H1 (cell line): Measurements from ENCODE around the gene METTL1. TPM values are rescaled to one million over a fixed set of nuclear protein-coding genes. Genes with fewer than 3 reads are reported as not detected.

Experiments used
- ASH2L ChIP-seq: fragments of 200-600, 300-600 bp; sonication (generic); IDR thresholded peaks from one replicate; pipeline ENCODE4 v1.7.1; 2017; ENCODE audit warnings: low read length
- BCL11A ChIP-seq, 2 experiments: IDR thresholded peaks; one replicate each; pipeline ENCODE4 v1.6.1; 2011; ENCODE audit warnings: low read depth in 2 of 2, low read length in 2 of 2, mild to moderate bottlenecking in 2 of 2
- CEBPB ChIP-seq: IDR thresholded peaks from 2 replicates; pipeline ENCODE4 v1.6.1; 2012; ENCODE audit warnings: low read depth, low read length
- MAX ChIP-seq: IDR thresholded peaks from 2 replicates; pipeline ENCODE4 v1.6.1; 2012; ENCODE audit warnings: inconsistent platforms
- RXRA ChIP-seq: IDR thresholded peaks from 2 replicates; pipeline ENCODE4 v1.6.1; 2011; ENCODE audit warnings: low read depth, mild to moderate bottlenecking, low read length, moderate library complexity; ENCODE audit not compliant: insufficient read depth
- SP1 ChIP-seq: IDR thresholded peaks from 2 replicates; pipeline ENCODE4 v1.6.1; 2011; ENCODE audit warnings: low read depth, low read length
- polyA plus RNA-seq, 7 experiments: library from polyadenylated mRNA; depleted of rRNA in 3 of 7; stranded (reverse) in 5 of 7; unstranded in 2 of 7; fragments of >200 nt in 5 of 7; fragments of 200-250 nt in 2 of 7; gene quantifications; 1 replicate in 5 of 7; 2 replicates in 1 of 7; 4 replicates in 1 of 7; pipeline versions ENCODE4 v1.2.1 to v1.2.3, GENCODE V29; 2011 to 2013; ENCODE audit warnings: missing spikeins in 2 of 7, mixed read lengths in 2 of 7
- total RNA-seq: library from RNA; stranded (reverse); fragmentation: NEBNext Ultra II Directional; extraction: Animal tissue kit (Norgen Biotek cat#: 25700); gene quantifications from 2 replicates; pipeline ENCODE4 v1.2.1, GENCODE V29; 2021
- TF ChIP-seq, protein P1 (sequence below): fragments of 300-600 bp; sonication (generic); IDR thresholded peaks from 2 replicates; pipeline ENCODE4 v1.7.1; 2012; ENCODE audit warnings: low read length, moderate library complexity, mild to moderate bottlenecking, inconsistent platforms; ENCODE audit not compliant: insufficient replicate concordance
- TF ChIP-seq, protein P2 (sequence below): IDR thresholded peaks from 2 replicates; pipeline ENCODE4 v1.6.1; 2012; ENCODE audit warnings: low read length, inconsistent platforms

The METTL1 gene
- total and polyA plus RNA-seq, 2 of the 8 experiments (the other 6 are each of a cell fraction or from before 2014, with no cell fraction given): 40.5 to 46.0 TPM

- TF ChIP-seq, protein P1, sequence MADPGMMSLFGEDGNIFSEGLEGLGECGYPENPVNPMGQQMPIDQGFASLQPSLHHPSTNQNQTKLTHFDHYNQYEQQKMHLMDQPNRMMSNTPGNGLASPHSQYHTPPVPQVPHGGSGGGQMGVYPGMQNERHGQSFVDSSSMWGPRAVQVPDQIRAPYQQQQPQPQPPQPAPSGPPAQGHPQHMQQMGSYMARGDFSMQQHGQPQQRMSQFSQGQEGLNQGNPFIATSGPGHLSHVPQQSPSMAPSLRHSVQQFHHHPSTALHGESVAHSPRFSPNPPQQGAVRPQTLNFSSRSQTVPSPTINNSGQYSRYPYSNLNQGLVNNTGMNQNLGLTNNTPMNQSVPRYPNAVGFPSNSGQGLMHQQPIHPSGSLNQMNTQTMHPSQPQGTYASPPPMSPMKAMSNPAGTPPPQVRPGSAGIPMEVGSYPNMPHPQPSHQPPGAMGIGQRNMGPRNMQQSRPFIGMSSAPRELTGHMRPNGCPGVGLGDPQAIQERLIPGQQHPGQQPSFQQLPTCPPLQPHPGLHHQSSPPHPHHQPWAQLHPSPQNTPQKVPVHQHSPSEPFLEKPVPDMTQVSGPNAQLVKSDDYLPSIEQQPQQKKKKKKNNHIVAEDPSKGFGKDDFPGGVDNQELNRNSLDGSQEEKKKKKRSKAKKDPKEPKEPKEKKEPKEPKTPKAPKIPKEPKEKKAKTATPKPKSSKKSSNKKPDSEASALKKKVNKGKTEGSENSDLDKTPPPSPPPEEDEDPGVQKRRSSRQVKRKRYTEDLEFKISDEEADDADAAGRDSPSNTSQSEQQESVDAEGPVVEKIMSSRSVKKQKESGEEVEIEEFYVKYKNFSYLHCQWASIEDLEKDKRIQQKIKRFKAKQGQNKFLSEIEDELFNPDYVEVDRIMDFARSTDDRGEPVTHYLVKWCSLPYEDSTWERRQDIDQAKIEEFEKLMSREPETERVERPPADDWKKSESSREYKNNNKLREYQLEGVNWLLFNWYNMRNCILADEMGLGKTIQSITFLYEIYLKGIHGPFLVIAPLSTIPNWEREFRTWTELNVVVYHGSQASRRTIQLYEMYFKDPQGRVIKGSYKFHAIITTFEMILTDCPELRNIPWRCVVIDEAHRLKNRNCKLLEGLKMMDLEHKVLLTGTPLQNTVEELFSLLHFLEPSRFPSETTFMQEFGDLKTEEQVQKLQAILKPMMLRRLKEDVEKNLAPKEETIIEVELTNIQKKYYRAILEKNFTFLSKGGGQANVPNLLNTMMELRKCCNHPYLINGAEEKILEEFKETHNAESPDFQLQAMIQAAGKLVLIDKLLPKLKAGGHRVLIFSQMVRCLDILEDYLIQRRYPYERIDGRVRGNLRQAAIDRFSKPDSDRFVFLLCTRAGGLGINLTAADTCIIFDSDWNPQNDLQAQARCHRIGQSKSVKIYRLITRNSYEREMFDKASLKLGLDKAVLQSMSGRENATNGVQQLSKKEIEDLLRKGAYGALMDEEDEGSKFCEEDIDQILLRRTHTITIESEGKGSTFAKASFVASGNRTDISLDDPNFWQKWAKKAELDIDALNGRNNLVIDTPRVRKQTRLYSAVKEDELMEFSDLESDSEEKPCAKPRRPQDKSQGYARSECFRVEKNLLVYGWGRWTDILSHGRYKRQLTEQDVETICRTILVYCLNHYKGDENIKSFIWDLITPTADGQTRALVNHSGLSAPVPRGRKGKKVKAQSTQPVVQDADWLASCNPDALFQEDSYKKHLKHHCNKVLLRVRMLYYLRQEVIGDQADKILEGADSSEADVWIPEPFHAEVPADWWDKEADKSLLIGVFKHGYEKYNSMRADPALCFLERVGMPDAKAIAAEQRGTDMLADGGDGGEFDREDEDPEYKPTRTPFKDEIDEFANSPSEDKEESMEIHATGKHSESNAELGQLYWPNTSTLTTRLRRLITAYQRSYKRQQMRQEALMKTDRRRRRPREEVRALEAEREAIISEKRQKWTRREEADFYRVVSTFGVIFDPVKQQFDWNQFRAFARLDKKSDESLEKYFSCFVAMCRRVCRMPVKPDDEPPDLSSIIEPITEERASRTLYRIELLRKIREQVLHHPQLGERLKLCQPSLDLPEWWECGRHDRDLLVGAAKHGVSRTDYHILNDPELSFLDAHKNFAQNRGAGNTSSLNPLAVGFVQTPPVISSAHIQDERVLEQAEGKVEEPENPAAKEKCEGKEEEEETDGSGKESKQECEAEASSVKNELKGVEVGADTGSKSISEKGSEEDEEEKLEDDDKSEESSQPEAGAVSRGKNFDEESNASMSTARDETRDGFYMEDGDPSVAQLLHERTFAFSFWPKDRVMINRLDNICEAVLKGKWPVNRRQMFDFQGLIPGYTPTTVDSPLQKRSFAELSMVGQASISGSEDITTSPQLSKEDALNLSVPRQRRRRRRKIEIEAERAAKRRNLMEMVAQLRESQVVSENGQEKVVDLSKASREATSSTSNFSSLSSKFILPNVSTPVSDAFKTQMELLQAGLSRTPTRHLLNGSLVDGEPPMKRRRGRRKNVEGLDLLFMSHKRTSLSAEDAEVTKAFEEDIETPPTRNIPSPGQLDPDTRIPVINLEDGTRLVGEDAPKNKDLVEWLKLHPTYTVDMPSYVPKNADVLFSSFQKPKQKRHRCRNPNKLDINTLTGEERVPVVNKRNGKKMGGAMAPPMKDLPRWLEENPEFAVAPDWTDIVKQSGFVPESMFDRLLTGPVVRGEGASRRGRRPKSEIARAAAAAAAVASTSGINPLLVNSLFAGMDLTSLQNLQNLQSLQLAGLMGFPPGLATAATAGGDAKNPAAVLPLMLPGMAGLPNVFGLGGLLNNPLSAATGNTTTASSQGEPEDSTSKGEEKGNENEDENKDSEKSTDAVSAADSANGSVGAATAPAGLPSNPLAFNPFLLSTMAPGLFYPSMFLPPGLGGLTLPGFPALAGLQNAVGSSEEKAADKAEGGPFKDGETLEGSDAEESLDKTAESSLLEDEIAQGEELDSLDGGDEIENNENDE: no peak
- TF ChIP-seq ASH2L (peak; percentile 74), MAX (peak; percentile 31; the same call in 1 of the 2 replicates), CEBPB (no peak), BCL11A (IDR thresholded peaks at IDR 0.05; ENCODE audit: low read depth in 2 of 2, low read length in 2 of 2) (no peak), RXRA (no peak), SP1 (peak; percentile 9; the same call in 1 of the 2 replicates)
- TF ChIP-seq, protein P2, sequence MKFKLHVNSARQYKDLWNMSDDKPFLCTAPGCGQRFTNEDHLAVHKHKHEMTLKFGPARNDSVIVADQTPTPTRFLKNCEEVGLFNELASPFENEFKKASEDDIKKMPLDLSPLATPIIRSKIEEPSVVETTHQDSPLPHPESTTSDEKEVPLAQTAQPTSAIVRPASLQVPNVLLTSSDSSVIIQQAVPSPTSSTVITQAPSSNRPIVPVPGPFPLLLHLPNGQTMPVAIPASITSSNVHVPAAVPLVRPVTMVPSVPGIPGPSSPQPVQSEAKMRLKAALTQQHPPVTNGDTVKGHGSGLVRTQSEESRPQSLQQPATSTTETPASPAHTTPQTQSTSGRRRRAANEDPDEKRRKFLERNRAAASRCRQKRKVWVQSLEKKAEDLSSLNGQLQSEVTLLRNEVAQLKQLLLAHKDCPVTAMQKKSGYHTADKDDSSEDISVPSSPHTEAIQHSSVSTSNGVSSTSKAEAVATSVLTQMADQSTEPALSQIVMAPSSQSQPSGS: no peak
These were observed 17.3 kb downstream of the METTL1 start, which contains the start of gene MARCHF9 (continued) for GRCh38 chr12:57754411-57755193.
